ENCODE results near the gene DNASE1L3. TPM values are rescaled to one million over a fixed set of nuclear protein-coding genes. Genes with fewer than 3 reads are reported as not detected.
A peak's percentile ranks its signal among the peaks of the same experiment; 100 is the strongest.
"Not testable (repeated sequence)": the region's sequence is repeated elsewhere in the genome, so short reads cannot be mapped to it uniquely, and the experiment has no call there.

Gene DNASE1L3
- total RNA-seq, 1 donor from 2014 or later: 0.20 TPM

GRCh38 chr3:58236527-58237237 is 25.9 kb upstream of the DNASE1L3 start:
- no peak for DNase-seq (ENCODE audit: low read depth, low spot score)

DNA sequence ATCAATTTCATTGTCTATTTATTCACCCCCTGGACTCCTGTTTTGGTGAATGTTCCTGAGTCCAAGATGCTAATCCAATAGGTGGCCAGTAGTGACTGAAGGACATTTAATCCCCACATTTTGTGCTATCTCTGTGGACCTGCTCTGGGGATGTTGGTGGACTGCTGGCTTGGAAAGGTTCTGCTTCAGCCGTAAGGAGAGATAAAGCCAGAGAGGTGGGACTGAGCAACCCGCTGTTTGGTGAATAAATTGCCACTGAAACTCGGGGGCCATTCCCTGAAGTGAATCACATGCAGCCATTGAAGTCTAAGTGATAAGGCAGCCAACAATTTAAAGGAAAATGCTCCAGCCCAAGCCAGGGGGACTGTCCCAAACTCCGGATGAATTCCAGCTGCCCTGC is 25.2 kb upstream of the DNASE1L3 start:
- DNase-seq (ENCODE audit: low read depth, low spot score): no peak

GRCh38 chr3:58234516-58234931 is 23.8 kb upstream of the DNASE1L3 start:
- DNase-seq (ENCODE audit: low read depth, low spot score): no peak

GRCh38 chr3:58231666-58232065 is 20.9 kb upstream of the DNASE1L3 start:
- no peak for DNase-seq (ENCODE audit: low read depth, low spot score)

- DNase-seq (ENCODE audit: low read depth, low spot score): no peak
Observed at GRCh38 chr3:58230876-58231552, 20.2 kb upstream of the DNASE1L3 start.

GRCh38 chr3:58227933-58228332 is 17.2 kb upstream of the DNASE1L3 start:
- not testable (repeated sequence) for DNase-seq (ENCODE audit: low read depth, low spot score)

GRCh38 chr3:58223855-58224254 is 13.1 kb upstream of the DNASE1L3 start:
- no peak for DNase-seq (ENCODE audit: low read depth, low spot score)

- DNase-seq (ENCODE audit: low read depth, low spot score): no peak
Observed at GRCh38 chr3:58222161-58222724, 11.5 kb upstream of the DNASE1L3 start.

- no peak for DNase-seq (ENCODE audit: low read depth, low spot score)
Observed at GRCh38 chr3:58218904-58219303, 8.1 kb upstream of the DNASE1L3 start.

GRCh38 chr3:58217209-58217811 is 6.5 kb upstream of the DNASE1L3 start:
- DNase-seq (ENCODE audit: low read depth, low spot score): peak; percentile 48

DNA sequence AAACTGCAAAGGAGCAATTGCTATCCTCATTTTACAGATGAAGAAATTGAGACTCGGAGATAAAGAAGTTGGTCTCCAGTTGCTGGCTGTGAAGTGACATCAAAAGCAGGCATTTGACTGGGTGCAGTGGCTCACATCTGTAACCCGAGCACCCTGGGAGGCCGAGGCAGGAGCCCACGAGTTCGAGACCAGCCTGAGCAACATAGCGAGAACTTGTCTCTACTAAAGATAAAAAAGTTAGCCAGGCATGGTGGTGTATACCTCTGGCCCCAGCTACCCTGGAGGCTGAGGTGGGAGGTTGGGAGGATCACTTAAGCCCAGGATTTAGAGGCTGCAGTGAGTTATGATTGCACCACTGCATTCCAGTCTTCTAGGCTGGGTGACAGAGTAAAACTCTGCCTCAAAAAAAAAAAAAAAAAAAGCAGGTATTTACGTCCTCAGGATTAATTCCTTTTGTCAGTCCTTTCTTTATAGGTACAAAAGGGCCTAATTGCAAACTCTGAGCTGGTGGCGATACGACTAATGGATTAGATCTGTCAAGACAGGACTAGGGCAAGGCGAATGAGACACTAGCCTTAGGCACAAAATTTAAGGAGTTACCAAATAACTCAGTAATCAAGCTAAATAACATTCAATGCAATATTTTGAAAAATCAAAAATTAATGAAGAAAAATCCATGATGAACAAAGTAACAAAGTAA is 5.9 kb upstream of the DNASE1L3 start:
- no peak for DNase-seq (ENCODE audit: low read depth, low spot score)

DNA sequence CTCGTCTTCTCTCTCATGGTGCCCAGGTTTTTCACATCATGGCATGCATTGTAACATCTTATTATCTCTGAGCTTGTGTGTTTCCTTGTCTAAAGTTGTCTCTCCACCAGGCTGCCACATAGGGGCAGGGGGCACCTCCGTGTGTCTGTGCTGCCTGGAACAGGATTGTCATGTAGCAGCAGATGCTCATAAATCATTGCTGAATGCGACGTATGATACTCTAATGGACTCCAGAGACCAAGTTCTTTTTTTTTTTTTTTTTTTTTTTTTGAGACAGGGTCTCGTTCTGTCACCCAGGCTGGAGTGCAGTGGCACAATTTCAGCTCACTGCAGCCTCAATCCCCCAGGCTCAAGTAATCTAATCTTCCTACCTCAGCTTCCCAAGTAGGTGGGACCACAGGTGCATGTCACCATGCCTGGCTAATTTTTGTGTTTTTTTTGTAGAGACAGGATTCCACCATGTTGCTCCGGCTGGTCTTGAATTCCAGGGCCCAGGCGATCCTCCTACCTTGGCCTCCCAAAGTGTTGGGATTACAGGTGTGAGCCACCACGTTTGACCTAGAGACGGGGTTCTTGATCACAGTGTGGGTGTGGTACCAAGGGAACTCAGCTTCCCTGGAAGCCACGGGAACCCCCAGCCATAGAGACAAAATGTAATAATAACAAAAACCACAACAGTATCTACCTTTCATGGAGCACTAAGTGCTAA is 4.7 kb upstream of the DNASE1L3 start:
- no peak for DNase-seq (ENCODE audit: low read depth, low spot score)

DNA sequence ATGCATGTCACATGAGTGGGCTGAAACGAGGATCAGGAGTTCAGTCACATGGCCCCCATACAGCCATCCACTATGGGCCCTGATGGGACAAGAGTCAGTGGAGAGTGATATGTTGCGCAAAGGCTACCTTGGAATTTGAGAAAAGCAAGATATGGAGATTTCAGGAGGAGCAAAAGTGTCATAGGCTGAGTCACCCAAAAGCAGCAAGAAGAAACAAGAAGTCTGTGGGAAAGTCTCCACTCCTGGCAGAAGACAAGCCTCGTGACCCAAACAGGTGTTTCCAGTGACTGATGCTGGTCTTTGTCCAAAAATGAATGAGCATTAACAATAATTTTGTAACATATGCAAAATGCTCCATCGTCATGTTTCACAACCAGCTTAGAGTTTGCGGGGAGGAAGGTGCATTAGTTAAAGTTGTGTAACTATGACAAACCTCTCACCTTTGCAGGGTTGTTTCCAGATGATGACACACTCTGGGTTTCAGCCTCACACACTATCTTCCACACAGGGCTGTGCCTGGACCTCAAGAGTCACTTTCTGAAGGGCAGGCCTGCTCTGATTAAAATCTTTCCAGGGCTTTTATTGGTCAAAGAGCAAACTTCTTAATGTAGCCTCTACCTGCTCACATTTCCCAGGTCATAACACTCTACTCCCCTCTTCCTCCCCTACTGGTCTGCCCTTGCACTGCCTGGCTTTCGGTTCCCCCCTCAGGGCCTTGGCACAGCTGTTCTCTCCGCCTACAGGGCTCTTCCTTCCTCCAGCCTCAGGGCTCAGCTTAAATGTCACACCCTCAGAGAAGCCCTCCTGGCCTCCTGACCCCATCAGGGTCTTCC is 3.9 kb upstream of the DNASE1L3 start:
- no peak for DNase-seq (ENCODE audit: low read depth, low spot score)

DNA sequence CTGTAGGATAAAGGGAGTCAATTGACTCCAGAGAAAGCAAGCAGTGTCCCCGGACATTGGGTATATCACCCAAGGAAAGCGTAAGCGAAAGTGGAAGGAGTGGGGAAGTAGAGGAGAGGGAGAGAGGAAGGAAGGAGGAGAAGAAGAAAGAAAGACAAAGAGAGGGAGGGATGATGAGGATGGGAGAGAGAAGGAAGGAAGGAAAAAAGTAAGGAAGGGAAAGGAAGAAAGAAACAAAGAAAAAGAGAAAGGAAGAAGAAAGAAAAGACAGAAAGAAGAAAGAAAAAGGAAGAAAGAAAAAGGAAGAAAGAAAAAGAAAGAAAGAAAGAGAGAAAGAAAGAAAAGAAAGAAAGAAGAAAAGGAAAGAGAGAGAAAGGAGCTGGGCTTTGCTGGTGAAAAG is 839 bp downstream of the DNASE1L3 start:
- DNase-seq (ENCODE audit: low read depth, low spot score): no peak

DNA sequence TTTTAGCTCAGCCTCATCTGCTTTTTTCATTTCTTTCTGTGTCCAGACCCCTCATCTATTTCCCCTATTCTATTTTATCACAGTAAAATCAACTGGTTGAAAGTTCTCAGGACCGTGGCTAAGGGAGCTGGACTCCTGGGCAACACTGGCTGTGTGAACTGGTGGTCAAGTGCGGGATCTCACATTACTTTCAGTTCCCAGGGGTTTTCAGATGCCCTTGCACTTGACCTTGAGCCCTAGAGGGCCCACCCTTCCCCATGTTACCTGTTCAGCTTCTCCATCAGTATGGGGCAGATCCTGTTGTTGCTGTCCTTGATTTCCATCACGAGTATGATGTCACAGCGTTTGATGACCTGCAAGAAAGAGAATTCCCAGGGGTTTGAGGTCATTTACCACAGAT is 2.8 kb downstream of the DNASE1L3 start:
- no peak for DNase-seq (ENCODE audit: low read depth, low spot score)

DNA sequence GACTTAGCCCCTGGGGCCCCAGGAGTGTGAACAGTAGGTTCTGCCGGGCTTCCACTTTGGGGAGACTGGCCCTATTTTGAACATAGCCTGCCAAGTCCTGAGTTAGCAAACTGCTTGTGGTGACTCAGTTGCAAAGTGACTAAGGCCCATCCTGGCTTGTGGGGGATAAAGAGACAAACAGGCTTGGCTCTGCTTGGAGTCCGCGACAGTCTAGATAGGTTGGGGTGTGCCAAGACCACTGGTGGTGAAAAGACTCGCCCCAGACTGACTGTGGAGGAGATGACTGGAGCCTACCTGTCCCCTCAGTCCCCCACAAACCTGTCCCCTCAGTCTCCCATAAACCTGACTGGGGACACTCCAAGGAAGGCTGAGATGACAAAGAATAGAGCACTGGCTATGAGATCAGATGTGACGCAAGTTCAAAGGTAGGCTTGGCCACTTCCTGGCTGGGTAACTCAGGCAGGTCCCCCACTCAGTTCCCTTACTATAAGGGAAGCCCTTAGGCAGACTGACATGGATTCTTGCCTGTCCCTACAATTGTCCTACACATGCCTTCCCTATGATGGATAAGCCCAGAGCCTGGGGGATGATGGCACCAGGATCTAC is 4.3 kb downstream of the DNASE1L3 start:
- DNase-seq (ENCODE audit: low read depth, low spot score): no peak

DNA sequence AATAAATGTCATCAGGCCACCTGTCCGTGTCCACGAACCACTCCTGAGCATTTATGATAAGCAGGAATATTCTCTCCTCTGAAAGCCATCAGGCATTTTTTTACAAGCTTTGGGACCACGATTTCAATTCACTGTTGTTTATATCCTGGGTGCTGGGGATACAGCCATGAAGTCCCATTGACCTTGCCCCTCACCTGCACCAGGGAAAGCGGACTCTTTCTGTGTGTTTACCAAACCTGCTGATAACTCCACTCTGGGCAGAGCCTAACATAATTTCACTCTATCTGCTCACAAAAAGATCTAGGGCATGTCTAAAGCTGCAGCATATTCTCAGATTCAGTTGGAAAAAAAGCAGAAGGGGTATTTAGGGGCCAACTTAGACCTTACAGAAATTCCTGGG is 4.8 kb downstream of the DNASE1L3 start:
- DNase-seq (ENCODE audit: low read depth, low spot score): no peak

GRCh38 chr3:58204720-58205119 is 6.1 kb downstream of the DNASE1L3 start:
- no peak for DNase-seq (ENCODE audit: low read depth, low spot score)

DNA sequence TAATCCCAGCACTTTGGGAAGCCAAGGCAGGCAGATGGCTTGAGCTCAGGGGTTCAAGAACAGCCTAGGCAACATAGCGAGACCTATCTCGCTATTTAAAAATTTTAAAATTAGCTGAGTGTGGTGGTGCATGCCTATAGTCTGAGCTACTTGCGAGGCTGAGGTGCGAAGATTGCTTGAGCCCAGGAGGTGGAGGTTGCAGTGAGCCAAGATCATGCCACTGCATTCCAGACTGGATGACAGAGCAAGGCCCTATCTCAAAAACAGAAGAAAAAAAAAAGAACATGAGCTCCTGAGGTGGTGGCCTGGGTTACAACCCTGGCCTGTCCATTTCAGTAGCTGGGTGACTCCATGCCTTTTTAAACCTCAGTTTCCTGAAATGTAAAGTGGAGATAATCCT is 7.2 kb downstream of the DNASE1L3 start:
- no peak for DNase-seq (ENCODE audit: low read depth, low spot score)

DNA sequence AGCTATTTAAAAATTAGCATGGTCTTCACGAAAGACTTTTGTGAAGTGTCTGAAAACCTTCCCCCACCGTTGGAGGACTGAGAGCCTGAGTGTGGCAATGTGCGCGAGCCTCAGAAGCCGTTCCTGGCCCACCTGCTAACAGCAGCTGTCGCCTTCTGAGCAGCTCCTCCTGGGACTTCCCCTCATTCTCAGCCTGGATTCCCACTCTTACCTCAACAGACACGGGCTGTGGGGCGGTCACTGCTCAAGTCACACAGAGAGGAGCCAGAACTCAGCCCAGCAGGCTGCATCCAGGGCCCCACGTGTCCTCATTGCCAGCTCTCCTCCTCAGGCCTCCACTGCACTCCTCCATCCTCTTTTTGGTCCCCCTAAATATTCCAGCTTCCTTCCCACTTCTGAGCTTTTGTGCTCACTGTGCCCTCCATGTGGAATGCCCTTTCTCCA is 7.8 kb downstream of the DNASE1L3 start:
- no peak for DNase-seq (ENCODE audit: low read depth, low spot score)
